Nephron progenitor cell (in vitro differentiated cells): ENCODE data around the gene DYNC2H1.

ENCODE experiments used
- DNase-seq: peaks from one replicate; pipeline ENCODE4 v3.0.0; 2021
- H3K27ac Mint-ChIP-seq: 2 replicates; pipeline ENCODE4 v1.8.0; 2021; ENCODE audit warnings: mild to moderate bottlenecking, moderate library complexity, mixed read lengths
- H3K27me3 Mint-ChIP-seq: 2 replicates; pipeline ENCODE4 v1.8.0; 2021; ENCODE audit warnings: mild to moderate bottlenecking, low read depth, mixed read lengths; ENCODE audit not compliant: poor library complexity
- H3K36me3 Mint-ChIP-seq: 2 replicates; pipeline ENCODE4 v1.8.0; 2021; ENCODE audit warnings: low read depth, mixed read lengths
- H3K4me1 Mint-ChIP-seq: 2 replicates; pipeline ENCODE4 v1.8.0; 2021; ENCODE audit warnings: mixed read lengths
- H3K4me3 Mint-ChIP-seq: 2 replicates; pipeline ENCODE4 v1.8.0; 2021; ENCODE audit warnings: mild to moderate bottlenecking, moderate library complexity, mixed read lengths
- H3K9me3 Mint-ChIP-seq: 2 replicates; pipeline ENCODE4 v1.8.0; 2021; ENCODE audit warnings: mild to moderate bottlenecking, moderate library complexity, mixed read lengths
- TF ChIP-seq, protein P1 (sequence below): fragments of 200-600 bp; sonication (generic); IDR thresholded peaks from 2 replicates; pipeline ENCODE4 v1.5.0; 2021; ENCODE audit warnings: antibody characterized with exemption

DYNC2H1 gene

DNA sequence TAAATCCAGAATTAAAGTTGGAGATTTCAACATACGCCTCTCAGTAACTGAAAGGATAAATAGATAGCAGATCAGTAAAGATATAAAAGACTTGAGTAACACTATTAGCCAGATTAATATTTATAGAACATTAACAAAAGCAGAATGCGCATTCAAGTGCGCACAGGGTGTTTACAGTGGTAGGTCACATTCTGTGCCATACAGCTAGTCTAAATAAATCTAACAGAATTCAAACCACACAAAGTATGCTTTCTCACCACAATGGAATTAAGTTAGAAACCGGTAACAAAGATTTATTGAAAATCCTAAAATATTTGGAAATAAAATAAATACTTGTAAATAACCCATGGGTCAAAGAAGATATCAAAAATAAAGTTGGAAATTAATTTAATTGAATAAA is 341.0 kb downstream of the DYNC2H1 start:
- Mint-ChIP-seq H3K27me3 (no peaks in the 10 kb centered on the region), H3K36me3 (no peaks in the 10 kb centered on the region), H3K9me3 (no peaks in the 10 kb centered on the region), H3K27ac (no peak overlapping the region), H3K4me3 (no peak overlapping the region), H3K4me1 (no peaks in the 10 kb centered on the region)
- TF ChIP-seq, protein P1, sequence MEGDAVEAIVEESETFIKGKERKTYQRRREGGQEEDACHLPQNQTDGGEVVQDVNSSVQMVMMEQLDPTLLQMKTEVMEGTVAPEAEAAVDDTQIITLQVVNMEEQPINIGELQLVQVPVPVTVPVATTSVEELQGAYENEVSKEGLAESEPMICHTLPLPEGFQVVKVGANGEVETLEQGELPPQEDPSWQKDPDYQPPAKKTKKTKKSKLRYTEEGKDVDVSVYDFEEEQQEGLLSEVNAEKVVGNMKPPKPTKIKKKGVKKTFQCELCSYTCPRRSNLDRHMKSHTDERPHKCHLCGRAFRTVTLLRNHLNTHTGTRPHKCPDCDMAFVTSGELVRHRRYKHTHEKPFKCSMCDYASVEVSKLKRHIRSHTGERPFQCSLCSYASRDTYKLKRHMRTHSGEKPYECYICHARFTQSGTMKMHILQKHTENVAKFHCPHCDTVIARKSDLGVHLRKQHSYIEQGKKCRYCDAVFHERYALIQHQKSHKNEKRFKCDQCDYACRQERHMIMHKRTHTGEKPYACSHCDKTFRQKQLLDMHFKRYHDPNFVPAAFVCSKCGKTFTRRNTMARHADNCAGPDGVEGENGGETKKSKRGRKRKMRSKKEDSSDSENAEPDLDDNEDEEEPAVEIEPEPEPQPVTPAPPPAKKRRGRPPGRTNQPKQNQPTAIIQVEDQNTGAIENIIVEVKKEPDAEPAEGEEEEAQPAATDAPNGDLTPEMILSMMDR = no peak
- DNase-seq = no peak

DNA sequence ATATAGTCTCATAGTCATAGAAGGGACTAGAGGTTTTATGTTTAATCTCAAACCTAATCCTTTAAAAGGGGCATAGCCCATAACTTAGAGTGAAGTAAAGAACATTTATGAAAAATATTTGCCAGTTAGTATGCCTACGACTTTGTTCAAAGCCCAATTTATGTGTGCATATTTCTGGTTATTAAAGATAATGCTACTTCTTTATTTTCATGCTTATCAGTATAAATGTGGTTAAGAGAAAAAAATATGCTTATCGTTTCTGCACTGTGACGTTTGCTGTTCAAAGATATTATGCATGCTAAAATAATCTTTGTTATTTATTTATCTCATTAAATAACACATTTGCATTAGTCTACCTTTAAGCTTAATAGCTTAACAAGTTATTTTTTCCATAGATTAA is 343.9 kb downstream of the DYNC2H1 start:
- no peaks in the 10 kb centered on the region for H3K9me3 Mint-ChIP-seq
- H3K36me3 Mint-ChIP-seq = no peaks in the 10 kb centered on the region
- no peak overlapping the region for H3K4me3 Mint-ChIP-seq
- TF ChIP-seq, protein P1 = no peak
- no peak overlapping the region for H3K27ac Mint-ChIP-seq
- no peak for DNase-seq
- H3K27me3 Mint-ChIP-seq = no peaks in the 10 kb centered on the region
- no peaks in the 10 kb centered on the region for H3K4me1 Mint-ChIP-seq

DNA sequence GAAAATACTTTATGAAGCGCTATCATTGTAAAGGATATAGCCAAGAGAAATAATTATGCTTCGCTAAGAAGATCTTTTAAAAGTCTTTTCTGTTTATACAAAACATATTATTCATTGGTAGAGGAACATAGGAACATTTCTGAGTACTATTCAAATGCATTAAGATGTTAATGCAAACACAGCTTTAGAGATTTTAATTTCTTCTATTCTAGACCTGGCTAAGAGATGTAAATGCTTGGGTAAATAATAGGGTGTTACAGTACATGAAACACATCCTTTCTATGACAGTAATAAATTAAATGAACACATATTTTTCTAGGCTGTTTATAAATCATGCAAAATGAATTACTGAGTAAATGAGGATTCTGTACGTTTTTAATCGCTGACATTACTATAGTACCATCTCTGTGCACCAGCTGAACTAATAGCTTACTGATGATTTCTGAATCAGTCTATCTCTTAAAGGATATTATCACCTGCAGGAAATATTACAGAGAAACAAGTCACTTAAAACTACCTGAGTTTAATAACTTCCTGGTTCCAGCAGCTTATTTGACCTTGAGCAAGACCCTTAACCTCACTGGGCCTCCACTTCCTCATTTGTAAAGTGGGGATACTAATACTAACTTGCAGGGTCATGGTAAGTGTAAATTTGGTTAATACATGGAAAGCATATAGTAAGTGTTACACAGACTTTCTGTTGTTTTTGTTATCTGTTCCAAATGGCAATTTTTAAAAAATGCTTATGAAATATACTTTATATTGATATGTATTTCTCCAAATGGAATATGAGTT is 344.9 kb downstream of the DYNC2H1 start:
- Mint-ChIP-seq H3K36me3 (peaks cover 5% of the 10 kb centered on the region), H3K27ac (no peak overlapping the region), H3K4me3 (no peak overlapping the region), H3K27me3 (no peaks in the 10 kb centered on the region), H3K4me1 (no peaks in the 10 kb centered on the region), H3K9me3 (no peaks in the 10 kb centered on the region)
- no peak for DNase-seq
- TF ChIP-seq, protein P1 = no peak

DNA sequence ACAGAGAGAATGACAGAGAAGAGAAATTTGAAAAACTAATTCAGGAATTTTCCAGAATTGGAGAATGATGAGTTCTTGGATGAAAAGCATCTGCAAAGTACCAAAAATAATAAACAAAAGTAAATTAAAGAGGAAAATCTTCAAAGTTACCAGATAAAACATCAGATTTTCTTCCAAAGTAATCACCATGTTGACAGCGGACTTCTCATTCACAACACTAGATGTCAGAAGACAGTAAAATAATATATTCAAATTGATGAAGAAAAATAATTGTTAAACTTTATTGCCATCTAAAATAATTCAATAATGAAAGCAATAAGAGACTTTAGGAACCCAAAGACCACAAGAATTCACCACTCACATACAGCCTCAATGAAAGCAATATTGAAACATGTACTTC is 355.2 kb downstream of the DYNC2H1 start:
- H3K4me3 Mint-ChIP-seq = no peak overlapping the region
- H3K36me3 Mint-ChIP-seq = peaks cover 6% of the 10 kb centered on the region
- no peak for DNase-seq
- no peak overlapping the region for H3K27ac Mint-ChIP-seq
- TF ChIP-seq, protein P1 = no peak
- no peaks in the 10 kb centered on the region for H3K4me1 Mint-ChIP-seq
- no peaks in the 10 kb centered on the region for H3K9me3 Mint-ChIP-seq
- H3K27me3 Mint-ChIP-seq = no peaks in the 10 kb centered on the region

DNA sequence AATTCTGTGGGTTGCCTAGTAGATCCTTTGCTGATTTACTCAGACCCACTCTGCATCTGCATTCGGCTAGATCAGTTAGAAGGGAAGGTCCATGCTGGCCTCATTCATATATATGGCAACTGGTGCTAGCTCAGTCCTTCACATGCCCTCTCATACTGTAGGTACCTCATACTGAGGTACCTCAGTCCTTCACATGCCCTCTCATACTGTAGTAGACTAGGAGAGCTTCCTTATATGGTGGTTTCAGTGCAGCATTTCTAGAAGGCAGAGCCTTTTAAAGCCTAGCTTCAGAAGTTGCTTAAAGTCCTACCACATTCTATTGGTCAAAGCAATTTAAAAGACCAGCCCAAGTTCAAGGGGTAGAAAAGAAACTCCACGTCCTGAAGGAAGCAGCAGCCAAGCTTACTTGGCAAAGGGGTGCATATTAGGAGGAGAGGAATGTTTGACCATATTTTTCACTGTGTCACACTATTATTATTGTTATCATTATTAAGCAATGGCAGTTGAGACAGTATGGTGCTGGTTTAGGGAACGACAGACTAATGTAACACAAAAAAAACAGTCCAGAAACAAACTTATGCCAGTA is 356.4 kb downstream of the DYNC2H1 start:
- TF ChIP-seq, protein P1 = no peak
- Mint-ChIP-seq H3K27ac (no peak overlapping the region), H3K27me3 (no peaks in the 10 kb centered on the region), H3K4me3 (no peak overlapping the region), H3K4me1 (no peaks in the 10 kb centered on the region), H3K9me3 (no peaks in the 10 kb centered on the region), H3K36me3 (peaks cover 10% of the 10 kb centered on the region)
- DNase-seq = no peak

DNA sequence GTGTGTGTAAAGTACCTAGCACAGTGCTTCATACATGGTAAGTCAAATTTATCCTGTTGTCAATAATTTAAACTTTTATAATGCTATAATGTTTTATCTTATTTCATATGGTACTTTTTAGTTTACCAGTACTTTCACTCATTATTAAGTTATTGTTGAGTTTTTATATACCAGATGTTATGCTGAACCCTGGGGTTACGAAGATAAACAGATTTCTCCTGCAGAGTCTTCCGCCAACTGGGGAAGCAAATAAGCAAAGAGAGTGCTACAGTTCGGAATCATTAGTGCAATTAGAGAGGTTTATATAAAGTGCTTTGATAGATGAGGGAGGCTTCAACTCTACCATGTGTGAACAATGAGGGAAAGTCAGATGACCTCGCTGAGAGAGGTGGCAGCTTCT is 362.3 kb downstream of the DYNC2H1 start:
- H3K4me3 Mint-ChIP-seq = no peak overlapping the region
- H3K36me3 Mint-ChIP-seq = peaks cover 15% of the 10 kb centered on the region
- no peaks in the 10 kb centered on the region for H3K27me3 Mint-ChIP-seq
- TF ChIP-seq, protein P1 = no peak
- H3K9me3 Mint-ChIP-seq = no peaks in the 10 kb centered on the region
- DNase-seq = no peak
- no peak overlapping the region for H3K27ac Mint-ChIP-seq
- H3K4me1 Mint-ChIP-seq = no peaks in the 10 kb centered on the region
